AG08395 (cell line): ENCODE data around the gene OPN1MW3.
"Not testable (repeated sequence)": the region's sequence is repeated elsewhere in the genome, so short reads cannot be mapped to it uniquely, and the experiment has no call there.

Experiments used
- DNase-seq: peaks from one replicate; pipeline ENCODE4 v3.0.0; 2012; ENCODE audit warnings: mixed read lengths, low spot score

The OPN1MW3 gene

DNA sequence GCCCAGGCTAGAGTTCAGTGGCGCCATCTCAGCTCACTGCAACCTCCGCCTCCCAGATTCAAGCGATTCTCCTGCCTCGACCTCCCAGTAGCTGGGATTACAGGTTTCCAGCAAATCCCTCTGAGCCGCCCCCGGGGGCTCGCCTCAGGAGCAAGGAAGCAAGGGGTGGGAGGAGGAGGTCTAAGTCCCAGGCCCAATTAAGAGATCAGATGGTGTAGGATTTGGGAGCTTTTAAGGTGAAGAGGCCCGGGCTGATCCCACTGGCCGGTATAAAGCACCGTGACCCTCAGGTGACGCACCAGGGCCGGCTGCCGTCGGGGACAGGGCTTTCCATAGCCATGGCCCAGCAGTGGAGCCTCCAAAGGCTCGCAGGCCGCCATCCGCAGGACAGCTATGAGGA lies at the start of gene OPN1MW3:
Gene OPN1MW3, plus strand, starts transcription at position 301 of the 400 bp plus-strand sequence. Its CDS starts 38 bp downstream, at position 339.
- DNase-seq = not testable (repeated sequence)

DNA sequence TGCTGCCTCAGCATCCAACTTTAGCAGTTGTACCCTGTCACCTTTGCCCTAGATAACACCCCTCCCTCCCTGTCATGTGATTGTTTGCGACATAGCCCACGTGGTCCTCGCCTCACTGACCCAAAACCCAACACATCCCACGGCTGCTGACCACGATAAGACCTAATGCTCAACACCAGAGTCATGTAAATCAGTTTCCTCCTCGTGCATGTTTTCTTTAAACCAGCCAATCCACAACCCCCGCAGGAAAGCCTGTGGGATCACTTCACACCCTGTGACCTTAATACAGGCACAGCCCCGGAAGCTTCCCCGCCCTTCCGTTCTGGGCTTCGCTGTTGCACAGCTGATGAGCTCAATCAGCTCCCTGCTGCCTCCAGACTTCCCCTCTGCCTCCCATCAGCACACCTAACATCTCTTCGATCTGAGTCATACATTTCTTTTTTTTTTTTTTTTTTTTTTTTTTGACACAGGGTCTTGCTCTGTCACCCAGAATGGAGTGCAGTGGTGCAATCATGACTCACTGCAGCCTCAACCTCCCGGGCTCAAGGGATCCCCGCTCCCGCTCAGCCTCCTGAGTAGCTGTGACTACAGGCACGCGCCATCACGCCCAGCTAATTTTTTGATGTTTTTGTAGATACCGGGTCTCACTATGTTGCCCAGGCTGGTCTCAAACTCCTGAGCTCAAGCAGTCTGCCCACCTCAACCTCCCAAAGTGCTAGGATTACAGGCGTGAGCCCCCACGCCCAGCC lies 47.5 kb upstream of the OPN1MW3 start:
- not testable (repeated sequence) for DNase-seq

DNA sequence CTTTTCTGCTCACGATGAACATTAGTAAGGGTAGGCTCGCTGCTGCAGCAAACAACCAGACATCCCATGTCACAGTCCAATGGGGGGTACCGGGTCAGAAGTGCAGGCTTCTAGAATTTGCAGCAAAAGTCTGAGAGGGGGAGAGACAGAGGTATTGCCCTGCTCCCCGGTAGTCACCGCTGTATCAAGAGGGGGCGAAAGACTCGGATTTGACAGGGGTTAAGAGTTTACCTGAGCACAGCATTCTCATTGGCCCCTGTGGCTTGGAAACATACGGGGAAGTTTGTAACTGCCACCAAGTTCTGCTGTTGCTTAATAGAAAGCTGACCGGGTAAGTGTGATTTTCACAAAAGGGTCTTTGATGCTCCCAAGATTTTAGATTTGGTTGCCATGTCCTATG lies 46.3 kb upstream of the OPN1MW3 start:
- DNase-seq = not testable (repeated sequence)

DNA sequence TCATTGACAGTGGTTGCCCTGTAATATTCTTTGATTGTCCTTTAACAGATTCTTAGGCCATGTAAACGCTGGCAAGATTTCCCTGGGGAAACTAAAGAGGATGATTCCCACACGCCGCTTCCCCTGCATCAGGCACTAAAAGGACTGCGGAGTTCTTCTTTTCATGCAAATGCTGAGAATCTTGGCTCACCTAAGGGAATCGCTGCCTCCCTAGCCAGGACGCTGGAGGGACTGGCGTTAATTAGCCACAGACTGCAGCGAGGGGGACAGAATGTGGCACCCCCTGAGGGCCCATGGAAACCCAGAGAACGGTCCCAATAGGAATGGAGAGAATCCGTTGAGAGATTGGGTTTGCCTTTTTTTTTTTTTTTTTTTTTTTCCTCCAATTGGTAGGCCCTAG lies 45.9 kb upstream of the OPN1MW3 start:
- not testable (repeated sequence) for DNase-seq

DNA sequence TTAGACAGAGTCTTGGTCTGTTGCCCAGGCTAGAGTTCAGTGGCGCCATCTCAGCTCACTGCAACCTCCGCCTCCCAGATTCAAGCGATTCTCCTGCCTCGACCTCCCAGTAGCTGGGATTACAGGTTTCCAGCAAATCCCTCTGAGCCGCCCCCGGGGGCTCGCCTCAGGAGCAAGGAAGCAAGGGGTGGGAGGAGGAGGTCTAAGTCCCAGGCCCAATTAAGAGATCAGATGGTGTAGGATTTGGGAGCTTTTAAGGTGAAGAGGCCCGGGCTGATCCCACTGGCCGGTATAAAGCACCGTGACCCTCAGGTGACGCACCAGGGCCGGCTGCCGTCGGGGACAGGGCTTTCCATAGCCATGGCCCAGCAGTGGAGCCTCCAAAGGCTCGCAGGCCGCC lies 37.9 kb upstream of the OPN1MW3 start, which contains the start of gene OPN1MW2:
Gene OPN1MW2, plus strand, starts transcription at position 301 of the 400 bp plus-strand sequence. Its CDS starts 60 bp downstream, at position 361.
- not testable (repeated sequence) for DNase-seq

DNA sequence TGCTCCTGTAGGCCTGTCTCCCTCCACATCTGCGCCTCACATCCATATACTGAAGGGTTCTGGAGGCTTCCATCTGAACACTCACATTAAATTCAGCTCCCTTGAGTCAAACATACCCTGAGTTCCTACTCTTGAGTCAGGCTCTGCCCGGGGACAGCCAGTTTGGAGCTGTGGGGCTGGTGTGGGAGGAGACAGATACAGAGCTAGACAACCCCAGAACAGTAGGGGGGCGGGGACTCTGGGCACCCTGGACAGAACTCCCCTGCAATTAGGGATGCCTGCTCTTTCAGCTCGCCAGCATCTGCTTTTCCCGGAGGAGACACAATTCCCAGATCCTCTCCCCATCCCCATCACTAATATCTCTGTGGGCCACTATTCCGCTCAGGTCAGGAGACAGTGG lies 32.1 kb upstream of the OPN1MW3 start:
- not testable (repeated sequence) for DNase-seq

DNA sequence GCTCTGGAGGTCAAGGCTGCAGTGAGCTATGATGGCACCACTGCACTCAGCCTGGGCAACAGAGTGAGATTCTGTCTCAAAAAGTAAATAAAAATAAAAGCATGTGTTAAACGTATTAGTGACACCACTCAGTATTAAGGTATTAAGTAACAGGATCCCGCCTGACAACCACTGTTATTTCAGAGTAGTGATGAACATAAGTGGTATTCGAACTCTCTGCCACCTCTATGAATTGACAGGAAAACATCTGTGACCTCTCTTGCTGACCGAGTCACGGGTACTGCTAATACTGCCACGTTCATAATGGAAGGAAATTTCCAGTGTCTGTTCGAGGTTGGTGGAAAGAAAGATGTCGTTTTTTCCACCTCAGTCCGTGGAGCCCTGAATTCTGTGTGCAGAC lies 30.7 kb upstream of the OPN1MW3 start:
- DNase-seq = not testable (repeated sequence)

DNA sequence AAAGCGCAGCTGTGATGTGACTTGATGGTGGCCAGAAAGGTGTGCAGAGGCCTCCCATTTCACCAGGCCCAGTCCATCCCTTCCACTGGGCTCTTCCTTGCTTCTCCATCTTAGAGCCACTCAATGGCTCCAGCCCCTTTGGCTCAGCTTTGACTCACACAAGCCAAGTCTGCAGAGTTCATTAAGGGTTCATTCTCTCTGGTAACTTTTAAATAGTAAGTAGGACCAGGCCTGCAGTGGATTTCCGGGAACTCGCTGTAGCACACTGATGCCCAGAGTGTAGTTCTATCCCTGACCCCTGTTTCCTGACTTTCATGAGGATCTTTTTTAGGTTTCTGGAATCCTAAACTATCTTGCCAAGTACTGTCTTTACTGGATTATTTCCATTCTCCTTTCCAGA lies 25.9 kb upstream of the OPN1MW3 start:
- DNase-seq = not testable (repeated sequence)

DNA sequence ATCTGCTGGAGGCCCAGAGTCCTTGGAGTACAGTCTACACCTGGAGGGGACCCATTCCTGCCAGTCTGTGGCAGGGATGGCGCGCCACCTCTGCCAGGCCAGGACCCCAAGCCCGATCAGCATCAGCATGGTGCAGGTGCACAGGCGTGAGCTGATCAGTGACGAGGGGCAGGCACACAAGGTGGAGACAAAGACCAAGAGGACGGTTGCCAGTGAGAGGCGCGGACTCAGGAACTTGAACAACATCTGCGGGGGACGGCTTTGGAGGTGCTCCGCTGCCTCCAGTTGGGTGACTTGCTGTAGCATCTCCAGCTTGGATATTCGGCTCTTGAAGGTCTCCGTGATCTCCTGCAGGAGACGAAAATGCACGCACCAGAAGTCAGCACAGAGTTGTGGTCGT lies 23.8 kb upstream of the OPN1MW3 start:
- not testable (repeated sequence) for DNase-seq

DNA sequence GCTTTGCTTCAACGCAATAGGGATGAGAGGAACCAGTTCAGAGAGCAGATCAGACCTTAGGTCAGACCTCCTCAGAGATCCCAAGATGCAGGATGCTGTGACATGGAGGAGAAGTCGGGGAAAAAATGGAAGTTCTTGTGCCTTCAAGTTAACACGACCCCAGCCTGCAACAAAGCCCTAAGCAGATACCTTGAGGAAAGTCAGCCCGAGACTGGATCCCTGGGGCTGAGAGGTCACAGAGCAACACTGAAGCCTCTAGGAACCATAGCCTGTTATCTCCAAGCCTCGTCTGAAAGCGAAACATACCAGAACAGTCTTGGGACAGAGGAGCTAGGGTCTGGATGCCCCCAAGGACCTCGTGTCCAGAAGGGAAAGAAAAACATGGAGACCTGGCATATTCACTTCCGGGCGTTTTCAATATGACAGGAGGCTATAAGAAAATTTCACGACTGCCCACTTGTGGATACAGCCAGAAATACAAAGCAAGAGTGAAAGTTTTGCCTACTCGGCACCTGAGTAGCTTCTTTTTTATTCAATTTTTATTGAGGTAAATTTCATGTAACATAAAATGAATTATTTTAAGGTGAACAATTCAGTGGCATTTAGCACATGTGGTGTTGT lies 18.3 kb upstream of the OPN1MW3 start:
- DNase-seq = not testable (repeated sequence)

DNA sequence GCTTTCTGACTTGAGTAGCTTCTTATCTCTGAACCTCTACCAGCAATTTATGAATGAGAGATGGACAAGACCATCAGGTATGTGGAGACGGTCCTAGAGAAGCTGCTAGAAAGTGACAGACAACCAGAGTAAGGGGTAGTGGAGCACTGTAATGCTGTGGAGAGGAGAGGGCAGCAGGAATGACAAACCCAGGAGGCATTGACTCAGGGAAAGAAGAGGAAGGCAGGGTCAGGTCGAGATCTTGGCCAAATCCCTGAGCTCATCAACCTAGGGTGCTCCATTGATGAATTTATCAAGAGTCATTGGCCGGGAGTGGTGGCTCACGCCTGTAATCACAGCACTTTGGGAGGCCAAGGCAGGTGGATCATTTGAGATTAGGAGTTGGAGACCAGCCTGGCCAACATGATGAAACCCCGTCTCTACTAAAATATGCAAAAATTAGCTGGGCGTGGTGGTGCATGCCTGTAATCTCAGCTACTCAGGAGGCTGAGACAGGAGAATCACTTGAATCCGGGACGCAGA lies 17.3 kb upstream of the OPN1MW3 start:
- not testable (repeated sequence) for DNase-seq

DNA sequence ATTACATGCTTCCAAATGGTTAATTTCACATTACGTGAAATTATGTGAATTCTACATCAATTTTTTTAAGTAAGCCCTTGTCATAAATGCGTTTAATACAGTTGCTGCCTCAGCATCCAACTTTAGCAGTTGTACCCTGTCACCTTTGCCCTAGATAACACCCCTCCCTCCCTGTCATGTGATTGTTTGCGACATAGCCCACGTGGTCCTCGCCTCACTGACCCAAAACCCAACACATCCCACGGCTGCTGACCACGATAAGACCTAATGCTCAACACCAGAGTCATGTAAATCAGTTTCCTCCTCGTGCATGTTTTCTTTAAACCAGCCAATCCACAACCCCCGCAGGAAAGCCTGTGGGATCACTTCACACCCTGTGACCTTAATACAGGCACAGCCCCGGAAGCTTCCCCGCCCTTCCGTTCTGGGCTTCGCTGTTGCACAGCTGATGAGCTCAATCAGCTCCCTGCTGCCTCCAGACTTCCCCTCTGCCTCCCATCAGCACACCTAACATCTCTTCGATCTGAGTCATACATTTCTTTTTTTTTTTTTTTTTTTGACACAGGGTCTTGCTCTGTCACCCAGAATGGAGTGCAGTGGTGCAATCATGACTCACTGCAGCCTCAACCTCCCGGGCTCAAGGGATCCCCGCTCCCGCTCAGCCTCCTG lies 9.9 kb upstream of the OPN1MW3 start:
- not testable (repeated sequence) for DNase-seq

DNA sequence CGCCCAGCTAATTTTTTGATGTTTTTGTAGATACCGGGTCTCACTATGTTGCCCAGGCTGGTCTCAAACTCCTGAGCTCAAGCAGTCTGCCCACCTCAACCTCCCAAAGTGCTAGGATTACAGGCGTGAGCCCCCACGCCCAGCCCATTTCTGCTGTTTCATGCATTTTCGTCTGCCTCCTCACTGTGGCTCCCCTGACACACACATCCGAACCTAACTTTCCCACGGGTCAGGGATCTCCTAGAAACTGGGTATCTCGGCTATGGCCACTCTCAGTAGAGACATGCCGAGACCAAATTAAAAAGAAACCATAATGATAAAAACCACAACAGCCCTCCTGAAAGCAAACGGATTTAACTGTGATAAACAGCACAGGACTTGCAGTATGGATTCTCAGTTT lies 9.3 kb upstream of the OPN1MW3 start:
- DNase-seq = not testable (repeated sequence)

DNA sequence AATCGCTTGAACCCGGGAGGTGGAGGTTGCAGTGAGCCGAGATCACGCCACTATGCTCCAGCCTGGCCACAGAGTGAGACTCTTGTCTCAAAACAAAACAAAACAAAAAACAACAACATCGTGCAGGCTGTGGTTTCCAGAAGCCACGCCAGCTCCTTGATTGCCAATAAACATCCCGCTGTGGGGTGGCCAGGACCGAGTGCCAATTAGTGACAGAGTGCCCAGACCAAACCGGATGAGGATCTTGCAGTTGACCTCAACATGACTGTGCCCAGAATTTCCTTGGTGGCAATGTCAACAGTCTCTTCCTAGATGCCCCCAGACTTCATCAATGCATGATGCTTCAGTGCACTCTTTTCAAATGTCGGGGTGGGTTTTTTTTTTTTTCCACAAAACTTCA lies 1.3 kb downstream of the OPN1MW3 start:
- not testable (repeated sequence) for DNase-seq

DNA sequence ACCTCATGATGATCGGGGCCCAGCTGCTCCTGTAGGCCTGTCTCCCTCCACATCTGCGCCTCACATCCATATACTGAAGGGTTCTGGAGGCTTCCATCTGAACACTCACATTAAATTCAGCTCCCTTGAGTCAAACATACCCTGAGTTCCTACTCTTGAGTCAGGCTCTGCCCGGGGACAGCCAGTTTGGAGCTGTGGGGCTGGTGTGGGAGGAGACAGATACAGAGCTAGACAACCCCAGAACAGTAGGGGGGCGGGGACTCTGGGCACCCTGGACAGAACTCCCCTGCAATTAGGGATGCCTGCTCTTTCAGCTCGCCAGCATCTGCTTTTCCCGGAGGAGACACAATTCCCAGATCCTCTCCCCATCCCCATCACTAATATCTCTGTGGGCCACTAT lies 5.7 kb downstream of the OPN1MW3 start:
- DNase-seq = not testable (repeated sequence)

DNA sequence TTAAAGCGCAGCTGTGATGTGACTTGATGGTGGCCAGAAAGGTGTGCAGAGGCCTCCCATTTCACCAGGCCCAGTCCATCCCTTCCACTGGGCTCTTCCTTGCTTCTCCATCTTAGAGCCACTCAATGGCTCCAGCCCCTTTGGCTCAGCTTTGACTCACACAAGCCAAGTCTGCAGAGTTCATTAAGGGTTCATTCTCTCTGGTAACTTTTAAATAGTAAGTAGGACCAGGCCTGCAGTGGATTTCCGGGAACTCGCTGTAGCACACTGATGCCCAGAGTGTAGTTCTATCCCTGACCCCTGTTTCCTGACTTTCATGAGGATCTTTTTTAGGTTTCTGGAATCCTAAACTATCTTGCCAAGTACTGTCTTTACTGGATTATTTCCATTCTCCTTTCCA lies 11.9 kb downstream of the OPN1MW3 start:
- not testable (repeated sequence) for DNase-seq

DNA sequence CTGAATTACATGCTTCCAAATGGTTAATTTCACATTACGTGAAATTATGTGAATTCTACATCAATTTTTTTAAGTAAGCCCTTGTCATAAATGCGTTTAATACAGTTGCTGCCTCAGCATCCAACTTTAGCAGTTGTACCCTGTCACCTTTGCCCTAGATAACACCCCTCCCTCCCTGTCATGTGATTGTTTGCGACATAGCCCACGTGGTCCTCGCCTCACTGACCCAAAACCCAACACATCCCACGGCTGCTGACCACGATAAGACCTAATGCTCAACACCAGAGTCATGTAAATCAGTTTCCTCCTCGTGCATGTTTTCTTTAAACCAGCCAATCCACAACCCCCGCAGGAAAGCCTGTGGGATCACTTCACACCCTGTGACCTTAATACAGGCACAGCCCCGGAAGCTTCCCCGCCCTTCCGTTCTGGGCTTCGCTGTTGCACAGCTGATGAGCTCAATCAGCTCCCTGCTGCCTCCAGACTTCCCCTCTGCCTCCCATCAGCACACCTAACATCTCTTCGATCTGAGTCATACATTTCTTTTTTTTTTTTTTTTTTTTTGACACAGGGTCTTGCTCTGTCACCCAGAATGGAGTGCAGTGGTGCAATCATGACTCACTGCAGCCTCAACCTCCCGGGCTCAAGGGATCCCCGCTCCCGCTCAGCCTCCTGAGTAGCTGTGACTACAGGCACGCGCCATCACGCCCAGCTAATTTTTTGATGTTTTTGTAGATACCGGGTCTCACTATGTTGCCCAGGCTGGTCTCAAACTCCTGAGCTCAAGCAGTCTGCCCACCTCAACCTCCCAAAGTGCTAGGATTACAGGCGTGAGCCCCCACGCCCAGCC lies 27.3 kb downstream of the OPN1MW3 start:
- DNase-seq = not testable (repeated sequence)

DNA sequence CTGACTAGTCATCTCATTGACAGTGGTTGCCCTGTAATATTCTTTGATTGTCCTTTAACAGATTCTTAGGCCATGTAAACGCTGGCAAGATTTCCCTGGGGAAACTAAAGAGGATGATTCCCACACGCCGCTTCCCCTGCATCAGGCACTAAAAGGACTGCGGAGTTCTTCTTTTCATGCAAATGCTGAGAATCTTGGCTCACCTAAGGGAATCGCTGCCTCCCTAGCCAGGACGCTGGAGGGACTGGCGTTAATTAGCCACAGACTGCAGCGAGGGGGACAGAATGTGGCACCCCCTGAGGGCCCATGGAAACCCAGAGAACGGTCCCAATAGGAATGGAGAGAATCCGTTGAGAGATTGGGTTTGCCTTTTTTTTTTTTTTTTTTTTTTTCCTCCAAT lies 29.0 kb downstream of the OPN1MW3 start:
- DNase-seq = not testable (repeated sequence)

DNA sequence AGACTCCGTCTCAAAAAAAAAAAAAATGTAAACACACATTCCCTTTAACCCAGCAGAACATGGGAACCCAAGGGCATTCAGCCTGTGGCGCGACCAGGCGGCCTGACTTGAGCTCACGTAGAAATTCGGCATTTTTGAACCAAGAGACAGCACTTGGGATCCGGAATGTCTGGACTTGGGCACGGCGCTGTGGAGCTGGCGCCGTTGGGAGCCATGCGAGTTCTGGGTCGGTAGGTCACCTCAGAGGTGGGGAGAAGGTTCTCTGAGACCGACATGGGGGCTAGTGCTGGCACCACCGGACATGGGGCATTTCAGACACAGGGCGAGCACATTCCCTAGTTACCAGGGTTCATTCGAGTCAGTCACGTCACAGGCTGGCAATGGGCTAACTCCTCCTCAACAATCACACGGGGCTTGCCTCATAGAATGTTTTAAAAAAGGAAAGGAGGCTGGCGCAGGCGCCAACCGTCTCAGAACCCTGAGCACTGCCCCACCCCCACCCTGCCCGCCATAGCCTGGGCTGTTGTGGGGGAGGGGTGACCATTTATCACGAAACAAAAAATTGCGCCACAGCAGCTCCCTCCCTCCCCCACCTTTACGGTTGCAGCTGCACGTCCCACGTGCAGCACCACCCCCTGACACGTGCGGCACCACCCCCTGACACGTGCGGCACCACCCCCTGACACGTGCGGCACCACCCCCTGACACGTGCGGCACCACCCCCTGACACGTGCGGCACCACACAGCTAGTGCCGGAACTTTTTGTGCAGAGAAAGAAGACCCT lies 37.6 kb downstream of the OPN1MW3 start, which contains the start of gene TEX28:
Gene TEX28, minus strand, starts transcription at position 334 of the 784 bp plus-strand sequence. CDS start 3,007 bp downstream, outside the sequence.
- no peak for DNase-seq

DNA sequence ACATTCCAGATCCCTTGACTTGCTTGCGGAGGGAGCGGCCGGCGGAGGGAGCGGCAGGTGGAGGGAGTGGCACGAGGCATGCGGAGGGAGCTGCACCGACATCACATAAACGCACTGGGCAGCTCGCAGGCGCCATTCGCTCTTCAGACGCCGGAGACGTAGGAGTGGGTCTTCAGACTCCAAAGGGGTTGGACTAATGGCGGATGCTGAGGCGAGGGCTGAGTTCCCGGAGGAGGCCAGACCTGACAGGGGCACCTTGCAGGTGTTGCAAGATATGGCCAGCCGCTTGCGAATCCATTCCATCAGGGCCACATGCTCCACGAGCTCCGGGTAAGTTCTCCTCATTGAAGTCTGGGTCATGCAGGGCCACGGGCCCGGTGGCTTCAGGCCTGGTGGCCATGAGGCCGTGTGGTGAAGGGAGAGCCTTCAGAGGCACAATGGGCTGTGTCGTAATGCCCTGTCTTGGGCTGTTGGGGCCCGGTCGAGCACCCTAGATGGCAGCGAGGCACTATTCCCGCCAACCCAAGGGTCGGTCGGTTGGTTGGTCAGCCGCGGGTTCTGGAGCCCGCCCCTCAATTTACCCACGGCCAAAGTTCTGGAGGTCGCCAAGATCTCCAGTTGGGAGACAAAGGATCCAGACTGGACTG lies 38.4 kb downstream of the OPN1MW3 start, which contains the start of gene TKTL1:
Gene TKTL1, plus strand, starts transcription at position 132 of the 647 bp plus-strand sequence. Its CDS starts 65 bp downstream, at position 197.
- no peak for DNase-seq
